GM18508 (cell line): ENCODE measurements around the gene ARMH3.
"Not testable (repeated sequence)": the region's sequence is repeated elsewhere in the genome, so short reads cannot be mapped to it uniquely, and the experiment has no call there.

ENCODE experiments used
- ATAC-seq: cut with Tn5 transposase; IDR thresholded peaks from one replicate; pipeline ENCODE4 v1.9.1; 2021; ENCODE audit warnings: moderate number of reproducible peaks; ENCODE audit not compliant: insufficient read depth, unreplicated experiment

ARMH3 gene

GRCh38 chr10:101993651-101994200 lies 62.2 kb downstream of the ARMH3 start:
- ATAC-seq, result no peak

GRCh38 chr10:101993221-101993620 lies 62.8 kb downstream of the ARMH3 start:
- ATAC-seq, result no peak

GRCh38 chr10:101987136-101987535 lies 68.8 kb downstream of the ARMH3 start:
- ATAC-seq, result no peak

- ATAC-seq, result no peak
Measured at GRCh38 chr10:101986624-101986971, 69.4 kb downstream of the ARMH3 start.

- not testable (repeated sequence) for ATAC-seq
Measured at GRCh38 chr10:101980677-101981076, 75.3 kb downstream of the ARMH3 start.

GRCh38 chr10:101974091-101974971 lies 81.6 kb downstream of the ARMH3 start:
- ATAC-seq, result no peak

- no peak for ATAC-seq
Measured at GRCh38 chr10:101972761-101973160, 83.2 kb downstream of the ARMH3 start.

- ATAC-seq, result no peak
Measured at GRCh38 chr10:101969412-101969922, 86.5 kb downstream of the ARMH3 start.

GRCh38 chr10:101968940-101969321 lies 87.0 kb downstream of the ARMH3 start:
- ATAC-seq, result no peak

- no peak for ATAC-seq
Measured at GRCh38 chr10:101968286-101968939, 87.6 kb downstream of the ARMH3 start.

- no peak for ATAC-seq
Measured at GRCh38 chr10:101967713-101968112, 88.3 kb downstream of the ARMH3 start.

- ATAC-seq, result no peak
Measured at GRCh38 chr10:101967119-101967518, 88.9 kb downstream of the ARMH3 start.

- no peak for ATAC-seq
Measured at GRCh38 chr10:101965075-101965765, 90.8 kb downstream of the ARMH3 start.

GRCh38 chr10:101961591-101962498 lies 94.1 kb downstream of the ARMH3 start:
- ATAC-seq, result no peak

GRCh38 chr10:101960879-101961395 lies 95.0 kb downstream of the ARMH3 start:
- ATAC-seq, result no peak

- ATAC-seq, result no peak
Measured at GRCh38 chr10:101959346-101959916, 96.5 kb downstream of the ARMH3 start.

GRCh38 chr10:101958691-101959090 lies 97.3 kb downstream of the ARMH3 start:
- no peak for ATAC-seq

- ATAC-seq, result no peak
Measured at GRCh38 chr10:101956898-101957297, 99.1 kb downstream of the ARMH3 start.

- no peak for ATAC-seq
Measured at GRCh38 chr10:101956117-101956516, 99.9 kb downstream of the ARMH3 start.
